22Rv1 (cell line): ENCODE measurements around the gene BLCAP.
"Not testable (repeated sequence)": the region's sequence is repeated elsewhere in the genome, so short reads cannot be mapped to it uniquely, and the experiment has no call there.

Experiments
- CTCF ChIP-seq: fragments of 450-650 bp; IDR thresholded peaks from 2 replicates; pipeline ENCODE4 v1.5.1; 2017; ENCODE audit warnings: mild to moderate bottlenecking
- ZFX ChIP-seq: fragments of 450-650 bp; IDR thresholded peaks from 2 replicates; pipeline ENCODE4 v1.6.1; 2017; ENCODE audit warnings: antibody characterized with exemption, borderline replicate concordance

GRCh38 chr20:37554721-37555298, 27.1 kb upstream of the BLCAP start:
- not testable (repeated sequence) for TF ChIP-seq CTCF, ZFX
